HPDE6-E6E7 (cell line): ENCODE results near the gene CCSAP.

Experiments used
- DNase-seq: peaks from one replicate; pipeline ENCODE4 v3.0.0; 2011; ENCODE audit warnings: missing footprints; ENCODE audit errors: extremely low spot score

The CCSAP gene

GRCh38 chr1:229287267-229287666 is 55.6 kb downstream of the CCSAP start:
- DNase-seq: no peak

GRCh38 chr1:229286099-229286766 is 56.6 kb downstream of the CCSAP start:
- DNase-seq: no peak

- no peak for DNase-seq
Observed at GRCh38 chr1:229285440-229285839, 57.4 kb downstream of the CCSAP start.

- no peak for DNase-seq
Observed at GRCh38 chr1:229284887-229285286, 58.0 kb downstream of the CCSAP start.

GRCh38 chr1:229283183-229283611 is 59.6 kb downstream of the CCSAP start:
- no peak for DNase-seq

GRCh38 chr1:229282295-229282823 is 60.5 kb downstream of the CCSAP start:
- DNase-seq: no peak

GRCh38 chr1:229281339-229281926 is 61.4 kb downstream of the CCSAP start:
- DNase-seq: no peak

- DNase-seq: no peak
Observed at GRCh38 chr1:229280921-229281320, 61.9 kb downstream of the CCSAP start.

- no peak for DNase-seq
Observed at GRCh38 chr1:229280037-229280828, 62.6 kb downstream of the CCSAP start.

GRCh38 chr1:229279242-229279641 is 63.6 kb downstream of the CCSAP start:
- no peak for DNase-seq

GRCh38 chr1:229278120-229278741 is 64.6 kb downstream of the CCSAP start:
- DNase-seq: no peak

GRCh38 chr1:229275005-229275404 is 67.8 kb downstream of the CCSAP start:
- no peak for DNase-seq

- no peak for DNase-seq
Observed at GRCh38 chr1:229273507-229274232, 69.2 kb downstream of the CCSAP start.

- no peak for DNase-seq
Observed at GRCh38 chr1:229272164-229273158, 70.4 kb downstream of the CCSAP start.

GRCh38 chr1:229271448-229272159 is 71.2 kb downstream of the CCSAP start:
- no peak for DNase-seq
